Liver (tissue), 9 donors: Measurements from ENCODE around the gene TMEM135. TPM values are rescaled to one million over a fixed set of nuclear protein-coding genes. Genes with fewer than 3 reads are reported as not detected.
A peak's percentile ranks its signal among the peaks of the same experiment; 100 is the strongest.
"Not testable (repeated sequence)": the region's sequence is repeated elsewhere in the genome, so short reads cannot be mapped to it uniquely, and the experiment has no call there.

Experiments used
- DNase-seq: peaks from one replicate; pipeline ENCODE4 v3.0.0-alpha.2; 2017; ENCODE audit warnings: low spot score
- H3K27ac ChIP-seq, 2 donors: one replicate each; pipeline ENCODE4 v1.7.0; 2013; ENCODE audit warnings: inconsistent platforms in 2 of 2, low read length in 2 of 2, control low read depth in 1 of 2, low read depth in 1 of 2, mild to moderate bottlenecking in 1 of 2
- H3K27me3 ChIP-seq, 4 donors: one replicate each; pipeline versions ENCODE4 v1.6.1 to v1.7.0; 2013; ENCODE audit warnings: low read length in 3 of 4, inconsistent platforms in 1 of 4, mild to moderate bottlenecking in 1 of 4, moderate library complexity in 1 of 4; ENCODE audit not compliant: control insufficient read depth in 4 of 4, insufficient read depth in 4 of 4
- H3K36me3 ChIP-seq, 4 donors: one replicate each; pipeline versions ENCODE4 v1.6.1 to v1.7.0; 2013; ENCODE audit warnings: low read length in 3 of 4, mild to moderate bottlenecking in 3 of 4, low read depth in 1 of 4, moderate library complexity in 1 of 4; ENCODE audit not compliant: control insufficient read depth in 4 of 4, insufficient read depth in 3 of 4
- H3K4me1 ChIP-seq, 4 donors: one replicate each; pipeline versions ENCODE4 v1.6.1 to v1.7.0; 2013; ENCODE audit warnings: low read length in 3 of 4, mild to moderate bottlenecking in 3 of 4, moderate library complexity in 1 of 4; ENCODE audit not compliant: control insufficient read depth in 4 of 4, insufficient read depth in 4 of 4
- H3K4me3 ChIP-seq, 3 donors: one replicate each; pipeline versions ENCODE4 v1.6.1 to v1.7.0; 2013; ENCODE audit warnings: low read length in 3 of 3, control low read depth in 1 of 3, low read depth in 1 of 3, mild to moderate bottlenecking in 1 of 3
- H3K9ac ChIP-seq, 2 donors: one replicate each; pipeline ENCODE4 v1.7.0; 2013; ENCODE audit warnings: low read length in 2 of 2, mild to moderate bottlenecking in 2 of 2, moderate library complexity in 2 of 2, control low read depth in 1 of 2, low read depth in 1 of 2
- H3K9me3 ChIP-seq, 4 donors: one replicate each; pipeline versions ENCODE4 v1.6.1 to v1.7.0; 2013; ENCODE audit warnings: low read length in 3 of 4; ENCODE audit not compliant: control insufficient read depth in 4 of 4
- FOXA2 ChIP-seq: IDR thresholded peaks from 2 replicates; pipeline ENCODE4 v1.6.1; 2016; ENCODE audit warnings: antibody characterized with exemption
- HNF4A ChIP-seq, 2 donors: conservative IDR thresholded peaks; 2 replicates each; pipeline ENCODE4 v1.6.1; 2016; ENCODE audit warnings: antibody characterized with exemption in 2 of 2, mild to moderate bottlenecking in 2 of 2
- HNF4G ChIP-seq: IDR thresholded peaks from 2 replicates; pipeline ENCODE4 v1.6.1; 2016; ENCODE audit warnings: antibody characterized with exemption
- MAX ChIP-seq: IDR thresholded peaks from 2 replicates; pipeline ENCODE4 v1.6.1; 2016; ENCODE audit warnings: antibody characterized with exemption
- RAD21 ChIP-seq, 2 donors: IDR thresholded peaks; 2 replicates each; pipeline ENCODE4 v1.6.1; 2016; ENCODE audit warnings: antibody characterized with exemption in 2 of 2, mild to moderate bottlenecking in 2 of 2
- RXRA ChIP-seq, 2 donors: IDR thresholded peaks; 2 replicates each; pipeline ENCODE4 v1.6.1; 2017 to 2018; ENCODE audit warnings: antibody characterized with exemption in 2 of 2, mild to moderate bottlenecking in 1 of 2
- YY1 ChIP-seq: IDR thresholded peaks from 2 replicates; pipeline ENCODE4 v1.6.1; 2016; ENCODE audit warnings: antibody characterized with exemption, mild to moderate bottlenecking
- WGBS: extraction: QIAGEN DNeasy Blood & Tissue Kit; methylation state at CpG from one replicate; pipeline ENCODE4 v1.1.7; 2013; 5-methylcytosine and 5-hydroxymethylcytosine counted together
- polyA plus RNA-seq, 2 donors: library from polyadenylated mRNA; stranded (reverse) in 1 of 2; unstranded in 1 of 2; fragments of 200-250 nt in 1 of 2; fragments of >200 nt in 1 of 2; fragmentation: Nextera tagmentation in 1 of 2; extraction: Ambion mirVana in 1 of 2; gene quantifications; one replicate each; pipeline versions ENCODE4 v1.2.1 to v1.2.3, GENCODE V29; 2013 to 2015
- total RNA-seq, 2 donors: library from RNA; depleted of rRNA; stranded (reverse); fragments of >200 nt; gene quantifications; one replicate each; pipeline ENCODE4 v1.2.3, GENCODE V29; 2014
- TF ChIP-seq, protein P1 (sequence below): fragments of 150-350 bp; IDR thresholded peaks from 2 replicates; pipeline ENCODE4 v1.5.1; 2017; ENCODE audit warnings: improper control_type of control experiment, low read depth, low read length; ENCODE audit not compliant: missing input control
- TF ChIP-seq, protein P2 (sequence below): IDR thresholded peaks from 2 replicates; pipeline ENCODE4 v1.6.1; 2016; ENCODE audit warnings: antibody characterized with exemption
- donor health status: healthy.
- donor health status: healthy.
- donor health status: healthy.
- donor health status: healthy.
- donor health status: healthy.

Gene TMEM135
- total and polyA plus RNA-seq, 4 donors, result 10.0 to 38.9 (median 23.5) TPM

- H3K9ac ChIP-seq, result no peak overlapping the region
- no peaks in the 10 kb centered on the region for H3K36me3 ChIP-seq
- DNase-seq, result no peak
- H3K27me3 ChIP-seq, result no peaks in the 10 kb centered on the region
- H3K9me3 ChIP-seq, result no peaks in the 10 kb centered on the region
- TF ChIP-seq, protein P1, sequence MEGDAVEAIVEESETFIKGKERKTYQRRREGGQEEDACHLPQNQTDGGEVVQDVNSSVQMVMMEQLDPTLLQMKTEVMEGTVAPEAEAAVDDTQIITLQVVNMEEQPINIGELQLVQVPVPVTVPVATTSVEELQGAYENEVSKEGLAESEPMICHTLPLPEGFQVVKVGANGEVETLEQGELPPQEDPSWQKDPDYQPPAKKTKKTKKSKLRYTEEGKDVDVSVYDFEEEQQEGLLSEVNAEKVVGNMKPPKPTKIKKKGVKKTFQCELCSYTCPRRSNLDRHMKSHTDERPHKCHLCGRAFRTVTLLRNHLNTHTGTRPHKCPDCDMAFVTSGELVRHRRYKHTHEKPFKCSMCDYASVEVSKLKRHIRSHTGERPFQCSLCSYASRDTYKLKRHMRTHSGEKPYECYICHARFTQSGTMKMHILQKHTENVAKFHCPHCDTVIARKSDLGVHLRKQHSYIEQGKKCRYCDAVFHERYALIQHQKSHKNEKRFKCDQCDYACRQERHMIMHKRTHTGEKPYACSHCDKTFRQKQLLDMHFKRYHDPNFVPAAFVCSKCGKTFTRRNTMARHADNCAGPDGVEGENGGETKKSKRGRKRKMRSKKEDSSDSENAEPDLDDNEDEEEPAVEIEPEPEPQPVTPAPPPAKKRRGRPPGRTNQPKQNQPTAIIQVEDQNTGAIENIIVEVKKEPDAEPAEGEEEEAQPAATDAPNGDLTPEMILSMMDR, result no peak
- TF ChIP-seq RAD21 (IDR thresholded peaks at IDR 0.05), result no peak
- no peak for TF ChIP-seq FOXA2
- TF ChIP-seq YY1, result no peak
- TF ChIP-seq MAX, result no peak
- WGBS, result 98% methylated on average over 1 of the region's 1 CpG
- no peaks in the 10 kb centered on the region for H3K4me1 ChIP-seq
- no peak overlapping the region for H3K27ac ChIP-seq
- no peak overlapping the region for H3K4me3 ChIP-seq
Observed at GRCh38 chr11:86999388-86999787, 38.3 kb upstream of the TMEM135 start.

GRCh38 chr11:86999859-87000753 is 37.6 kb upstream of the TMEM135 start:
- Histone ChIP-seq H3K36me3 (no peaks in the 10 kb centered on the region), H3K9me3 (no peaks in the 10 kb centered on the region), H3K9ac (no peak overlapping the region), H3K27ac (no peak overlapping the region), H3K4me3 (no peak overlapping the region), H3K4me1 (peaks cover 0 to 4% (median 2%) of the 10 kb centered on the region in 4 donors), H3K27me3 (no peaks in the 10 kb centered on the region)
- peak; percentile 49 for DNase-seq
- TF ChIP-seq, protein P2, sequence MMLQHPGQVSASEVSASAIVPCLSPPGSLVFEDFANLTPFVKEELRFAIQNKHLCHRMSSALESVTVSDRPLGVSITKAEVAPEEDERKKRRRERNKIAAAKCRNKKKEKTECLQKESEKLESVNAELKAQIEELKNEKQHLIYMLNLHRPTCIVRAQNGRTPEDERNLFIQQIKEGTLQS, result no peak
- peak in 1 of 2 donors; percentile 4 for TF ChIP-seq RAD21 (IDR thresholded peaks at IDR 0.05)
- WGBS, result 67% methylated on average over 5 of the region's 5 CpGs

- no peaks in the 10 kb centered on the region for H3K9me3 ChIP-seq
- no peak overlapping the region for H3K4me3 ChIP-seq
- DNase-seq, result no peak
- no peaks in the 10 kb centered on the region for H3K36me3 ChIP-seq
- H3K27ac ChIP-seq, result no peak overlapping the region
- H3K4me1 ChIP-seq, result peaks cover 0 to 10% (median 5%) of the 10 kb centered on the region in 4 donors
- no peaks in the 10 kb centered on the region for H3K27me3 ChIP-seq
- TF ChIP-seq HNF4G (no peak), RXRA (IDR thresholded peaks at IDR 0.05) (no peak), HNF4A (conservative IDR thresholded peaks at IDR 0.05) (peak in 1 of 2 donors; percentile 15)
- no peak overlapping the region for H3K9ac ChIP-seq
- WGBS, result 92% methylated on average over 1 of the region's 1 CpG
Observed at GRCh38 chr11:87002918-87003317, 34.8 kb upstream of the TMEM135 start.

DNA sequence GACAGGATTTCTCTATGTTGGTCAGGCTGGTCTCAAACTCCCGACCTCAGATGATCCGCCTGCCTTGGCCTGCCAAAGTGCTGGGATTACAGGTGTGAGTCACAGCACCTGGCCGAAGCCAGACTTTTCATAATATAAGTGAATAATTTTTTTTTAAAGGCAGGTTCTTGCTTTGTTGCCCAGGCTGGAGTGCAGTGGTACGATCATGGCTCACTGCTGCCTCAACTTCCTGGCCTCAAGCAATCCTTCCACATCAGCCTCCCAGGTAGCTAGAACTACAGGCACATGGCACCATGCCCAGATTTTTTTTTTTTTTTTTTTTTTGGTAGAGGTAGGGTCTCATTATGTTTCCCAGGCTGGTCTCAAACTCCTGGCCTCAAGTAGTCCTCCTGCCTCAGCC is 33.5 kb upstream of the TMEM135 start:
- not testable (repeated sequence) for H3K27me3 ChIP-seq, H3K9me3 ChIP-seq, H3K9ac ChIP-seq, H3K36me3 ChIP-seq, H3K27ac ChIP-seq, DNase-seq, H3K4me3 ChIP-seq, H3K4me1 ChIP-seq
- 97% methylated on average over 4 of the region's 4 CpGs for WGBS
